Heart right ventricle (tissue), 16 donors: ENCODE results near the gene PASK. TPM values are rescaled to one million over a fixed set of nuclear protein-coding genes. Genes with fewer than 3 reads are reported as not detected.

Experiments
- ATAC-seq, 8 donors: fragments of 200-7000 bp; cut with Tn5 transposase; one replicate each; pipeline ENCODE4 v1.9.1; 2020; ENCODE audit warnings: mild to moderate bottlenecking in 8 of 8, moderate library complexity in 8 of 8, moderate number of reproducible peaks in 1 of 8
- DNase-seq, 2 donors: peaks; one replicate each; pipeline ENCODE4 v3.0.0-alpha.2; 2020
- H3K27ac ChIP-seq, 10 donors: fragments of 200-600 bp; sonication (generic) in 2 of 10; one replicate each; pipeline versions ENCODE4 v1.5.0 to v1.8.0; 2020 to 2022; ENCODE audit warnings: mild to moderate bottlenecking in 3 of 10
- H3K27me3 ChIP-seq, 7 donors: fragments of 200-600 bp; one replicate each; pipeline ENCODE4 v1.8.0; 2021 to 2022; ENCODE audit warnings: mild to moderate bottlenecking in 2 of 7
- H3K36me3 ChIP-seq, 9 donors: fragments of 200-600 bp; sonication (generic) in 1 of 9; one replicate each; pipeline versions ENCODE4 v1.5.0 to v1.8.0; 2020 to 2022; ENCODE audit warnings: mild to moderate bottlenecking in 2 of 9
- H3K4me1 ChIP-seq, 9 donors: fragments of 200-600 bp; sonication (generic) in 1 of 9; one replicate each; pipeline versions ENCODE4 v1.5.0 to v1.8.0; 2020 to 2022; ENCODE audit warnings: mild to moderate bottlenecking in 4 of 9
- H3K4me3 ChIP-seq, 10 donors: fragments of 200-600 bp; sonication (generic) in 2 of 10; one replicate each; pipeline versions ENCODE4 v1.5.0 to v1.8.0; 2020 to 2022; ENCODE audit warnings: mild to moderate bottlenecking in 7 of 10, moderate library complexity in 2 of 10
- H3K9me3 ChIP-seq, 11 donors: fragments of 200-600 bp in 10 of 11; sonication (generic) in 2 of 11; one replicate each; pipeline versions ENCODE4 v1.5.0 to v1.8.0; 2013 to 2022; ENCODE audit warnings: mild to moderate bottlenecking in 2 of 11, control low read depth in 1 of 11, moderate library complexity in 1 of 11
- WGBS, 2 donors: extraction: QIAGEN DNeasy Blood & Tissue Kit; methylation state at CpG; one replicate each; pipeline ENCODE4 v1.1.7; 2013; ENCODE audit warnings: inconsistent platforms in 1 of 2; 5-methylcytosine and 5-hydroxymethylcytosine counted together
- intact Hi-C, 10 donors: fragments of 100-400 bp; cut with DNase I; formaldehyde crosslinking; loops; one replicate each; pipeline versions ENCODE4 v1.11.1 to v1.14.2; 2022
- polyA plus RNA-seq, 2 donors: library from polyadenylated mRNA; stranded (reverse); fragments of 200-250 nt; gene quantifications; one replicate each; pipeline ENCODE4 v1.2.3, GENCODE V29; 2013
- total RNA-seq, 10 donors: library from RNA; stranded (reverse); fragmentation: NEBNext Ultra II Directional in 3 of 10; extraction: Animal tissue kit (Norgen Biotek cat#: 25700) in 3 of 10; gene quantifications; one replicate each; pipeline versions ENCODE4 v1.2.1 to v1.2.4, GENCODE V29; 2021 to 2023
- TF ChIP-seq, protein P1 (sequence below), 9 donors: fragments of 200-600 bp; sonication (generic) in 2 of 9; IDR thresholded peaks; one replicate each; pipeline versions ENCODE4 v1.5.0 to v1.8.0; 2021 to 2022; ENCODE audit warnings: antibody characterized with exemption in 9 of 9, mild to moderate bottlenecking in 5 of 9, moderate library complexity in 1 of 9
- donor health status: Arrhythmogenic right ventricular cardiomyopathy.
- donor health status: ischemic (EF 13 %, LVEDD 7.1; RV severe dilation, severe dysfunction).
- donor health status: healthy with polysubstance abuse.
- donor health status: DM: no; HTN: yes; CAD: no.
- donor health status: DM: no; HTN: no; CAD: no.
- donor health status: ischemic (EF 25% LVEDD 6.9; RV normal size, moderate dysfunction).
- donor health status: ischemic (EF 25% LVEDD 5.7; RV mildly dilated, moderate dysfunction).
- donor health status: healthy.
- donor health status: DM: yes; HTN: yes; CAD: no.
- donor health status: Ischemic cardiomyopathy.
- donor health status: ischemic (EF 35%, LVEDD 5.7; RV mildly dilated, moderate dysfunction).
- donor health status: nonischemic (EF 11% LVEDD 7.7; RV severe dilation, severe dysfunction).
- donor health status: DM: yes; HTN: yes; CAD: no.
- donor health status: PGD.
- donor health status: ischemic (EF 29% LVEDD 5.4; RV normal size, mild dysfunction).
- donor health status: nonischemic (EF 23%, LVEDD 6.1; RV moderate dilation, normal function).

PASK gene
- total and polyA plus RNA-seq, 12 donors = 0.93 to 4.5 (median 1.5) TPM

DNA sequence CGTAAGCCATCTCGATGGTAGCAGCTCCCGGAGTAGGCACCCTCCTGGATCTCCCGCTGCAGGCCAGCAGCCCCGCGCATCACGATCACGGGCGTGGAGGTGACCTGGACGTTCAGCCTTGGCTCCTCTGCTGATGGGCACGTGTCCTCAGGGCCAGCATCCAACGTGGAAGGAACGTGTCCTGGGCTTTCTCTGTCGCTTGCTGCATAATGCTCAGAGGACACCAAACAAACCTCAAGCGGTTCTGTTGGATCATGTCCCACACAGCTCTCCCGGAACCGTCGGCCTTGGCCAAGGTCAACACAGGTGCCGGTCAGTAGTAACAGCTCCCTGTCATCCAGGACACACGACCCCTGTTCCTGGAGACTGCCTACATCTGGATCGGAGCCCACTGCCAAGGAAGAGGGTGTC, 23.1 kb downstream of the PASK start:
- no peak for DNase-seq
- 92 to 93% methylated on average over 21 of the region's 21 CpGs for WGBS, 2 donors
- H3K27ac ChIP-seq = no peak overlapping the region
- peaks cover 0 to under 1% (median 0%) of the 10 kb centered on the region in 11 donors for H3K9me3 ChIP-seq
- H3K4me1 ChIP-seq = no peaks in the 10 kb centered on the region
- TF ChIP-seq, protein P1, sequence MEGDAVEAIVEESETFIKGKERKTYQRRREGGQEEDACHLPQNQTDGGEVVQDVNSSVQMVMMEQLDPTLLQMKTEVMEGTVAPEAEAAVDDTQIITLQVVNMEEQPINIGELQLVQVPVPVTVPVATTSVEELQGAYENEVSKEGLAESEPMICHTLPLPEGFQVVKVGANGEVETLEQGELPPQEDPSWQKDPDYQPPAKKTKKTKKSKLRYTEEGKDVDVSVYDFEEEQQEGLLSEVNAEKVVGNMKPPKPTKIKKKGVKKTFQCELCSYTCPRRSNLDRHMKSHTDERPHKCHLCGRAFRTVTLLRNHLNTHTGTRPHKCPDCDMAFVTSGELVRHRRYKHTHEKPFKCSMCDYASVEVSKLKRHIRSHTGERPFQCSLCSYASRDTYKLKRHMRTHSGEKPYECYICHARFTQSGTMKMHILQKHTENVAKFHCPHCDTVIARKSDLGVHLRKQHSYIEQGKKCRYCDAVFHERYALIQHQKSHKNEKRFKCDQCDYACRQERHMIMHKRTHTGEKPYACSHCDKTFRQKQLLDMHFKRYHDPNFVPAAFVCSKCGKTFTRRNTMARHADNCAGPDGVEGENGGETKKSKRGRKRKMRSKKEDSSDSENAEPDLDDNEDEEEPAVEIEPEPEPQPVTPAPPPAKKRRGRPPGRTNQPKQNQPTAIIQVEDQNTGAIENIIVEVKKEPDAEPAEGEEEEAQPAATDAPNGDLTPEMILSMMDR (IDR thresholded peaks at IDR 0.05) = no peak
- peaks cover 0 to 8% (median 0%) of the 10 kb centered on the region in 9 donors for H3K36me3 ChIP-seq
- peak in 2 of 8 donors; percentile 10 to 29 for ATAC-seq
- no peak overlapping the region for H3K4me3 ChIP-seq
- intact Hi-C loops = no loop called here
- no peaks in the 10 kb centered on the region for H3K27me3 ChIP-seq

DNA sequence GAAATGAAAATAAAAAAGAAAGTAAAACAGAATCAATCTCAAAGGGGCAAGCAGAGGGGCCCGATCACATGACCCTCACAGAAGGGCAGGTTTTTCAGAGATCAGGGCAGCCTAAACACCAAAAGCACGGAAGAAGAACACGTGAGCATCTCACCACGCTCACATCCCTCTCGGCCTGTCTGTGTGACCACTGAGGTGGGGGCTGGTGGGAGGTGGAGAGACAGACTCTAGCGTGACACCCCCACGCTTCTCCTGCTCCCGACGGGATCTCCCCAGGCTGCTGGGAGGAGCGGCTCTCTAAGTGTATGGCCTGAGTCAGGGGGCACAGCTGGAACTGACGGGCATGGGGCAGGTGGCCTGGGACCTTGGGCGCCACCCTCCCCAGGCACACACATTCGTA, 23.6 kb downstream of the PASK start:
- Histone ChIP-seq H3K4me1 (no peaks in the 10 kb centered on the region), H3K27me3 (no peaks in the 10 kb centered on the region), H3K36me3 (peaks cover 0 to 8% (median 0%) of the 10 kb centered on the region in 9 donors), H3K4me3 (no peak overlapping the region), H3K27ac (no peak overlapping the region), H3K9me3 (peaks cover 0 to 6% (median 0%) of the 10 kb centered on the region in 11 donors)
- DNase-seq = no peak
- peak in 1 of 8 donors; percentile 9 for ATAC-seq
- WGBS, 2 donors = 93 to 96% methylated on average over 13 of the region's 13 CpGs
- TF ChIP-seq, protein P1 (IDR thresholded peaks at IDR 0.05) = no peak
- intact Hi-C loops = no loop called here

DNA sequence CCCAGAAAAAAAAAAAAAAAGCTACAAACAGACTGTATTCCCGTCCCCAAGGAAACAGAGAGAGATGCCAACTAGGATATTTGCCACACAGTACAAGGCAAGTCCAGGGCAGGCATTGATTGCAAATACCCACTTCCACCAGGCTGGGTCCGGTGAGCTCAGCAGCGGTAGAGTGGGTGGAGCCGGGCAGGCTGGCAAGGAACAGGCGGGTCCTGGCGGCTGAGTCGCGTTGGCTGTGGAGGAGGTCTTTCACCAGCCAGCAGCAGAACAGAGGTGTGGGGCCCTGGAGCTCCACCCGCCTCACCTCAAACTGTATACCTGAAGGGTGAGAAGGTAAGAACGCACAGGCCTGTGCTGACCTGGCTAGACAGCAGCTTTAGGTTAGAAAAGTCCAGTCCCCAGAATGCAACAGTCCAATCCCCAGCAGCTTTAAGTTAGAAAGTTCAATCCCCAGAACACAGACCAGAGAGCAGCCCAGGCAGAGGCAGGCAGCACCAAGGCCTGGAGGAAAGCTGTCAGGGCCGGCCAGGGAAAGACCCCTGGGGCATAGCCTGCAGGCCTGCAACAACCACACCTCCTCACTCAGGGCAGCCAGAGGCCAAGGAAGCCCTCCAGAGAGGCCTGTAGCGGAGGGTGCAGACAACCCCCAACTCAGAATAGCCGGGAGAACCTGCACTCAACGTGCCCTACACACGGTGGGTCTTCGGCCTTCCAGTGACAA, 25.3 kb downstream of the PASK start:
- TF ChIP-seq, protein P1 (IDR thresholded peaks at IDR 0.05) = no peak
- DNase-seq (no peak), ATAC-seq (peak in 2 of 8 donors; percentile 40)
- no peak overlapping the region for H3K27ac ChIP-seq
- 88 to 94% methylated on average over 16 of the region's 16 CpGs for WGBS, 2 donors
- H3K4me3 ChIP-seq = no peak overlapping the region
- H3K36me3 ChIP-seq = peaks cover 0 to 8% (median 0%) of the 10 kb centered on the region in 9 donors
- H3K9me3 ChIP-seq = peaks cover 0 to 8% (median 0%) of the 10 kb centered on the region in 11 donors
- no peaks in the 10 kb centered on the region for H3K27me3 ChIP-seq
- intact Hi-C loops = no loop called here
- no peaks in the 10 kb centered on the region for H3K4me1 ChIP-seq

DNA sequence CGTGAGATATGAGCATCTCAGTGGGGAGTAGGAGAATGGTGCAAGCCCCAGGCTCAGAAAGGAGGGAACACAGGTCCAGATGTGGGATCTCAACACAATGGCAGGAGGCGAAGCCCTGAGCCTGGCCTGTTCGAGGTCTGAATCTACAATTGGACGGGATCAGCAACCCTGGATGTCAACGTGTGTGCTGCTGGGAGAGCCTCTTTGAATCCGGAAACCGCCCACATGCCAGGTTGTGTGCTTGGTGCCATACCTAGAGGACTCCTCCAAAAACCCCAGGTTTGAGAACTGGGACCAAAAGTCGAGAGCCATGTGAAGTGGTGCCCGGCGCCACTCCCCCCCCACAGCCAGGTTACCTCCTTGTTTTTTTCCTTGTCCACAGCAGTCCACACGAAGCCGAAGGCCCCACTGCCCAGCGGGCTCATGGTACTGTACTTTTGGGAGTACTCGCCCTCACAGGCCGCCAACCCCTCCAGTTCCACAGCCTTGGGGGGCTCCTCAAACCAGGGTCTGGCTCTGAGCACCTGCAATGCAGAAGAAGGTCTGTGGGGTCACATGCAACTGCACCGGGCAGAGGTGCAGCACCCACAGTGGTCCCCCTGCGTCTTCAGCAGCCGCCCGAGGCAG, 26.8 kb downstream of the PASK start:
- Histone ChIP-seq H3K27me3 (no peaks in the 10 kb centered on the region), H3K4me1 (no peaks in the 10 kb centered on the region), H3K9me3 (peaks cover 0 to 8% (median 0%) of the 10 kb centered on the region in 11 donors), H3K36me3 (peaks cover 0 to 8% (median 0%) of the 10 kb centered on the region in 9 donors), H3K27ac (no peak overlapping the region), H3K4me3 (no peak overlapping the region)
- TF ChIP-seq, protein P1 (IDR thresholded peaks at IDR 0.05) = no peak
- no peak for ATAC-seq
- 87 to 96% methylated on average over 19 of the region's 19 CpGs for WGBS, 2 donors
- intact Hi-C loops = no loop called here
- no peak for DNase-seq
